GM19240 (cell line): ENCODE data around the gene LRRC23.

Experiments used
- DNase-seq: peaks from one replicate; pipeline ENCODE4 v3.0.0; 2011; ENCODE audit warnings: low spot score; ENCODE audit not compliant: insufficient read length

Gene LRRC23

GRCh38 chr12:6925239-6925539 is 20.6 kb downstream of the LRRC23 start:
- DNase-seq = no peak

GRCh38 chr12:6925540-6926279 is 21.1 kb downstream of the LRRC23 start:
- no peak for DNase-seq

GRCh38 chr12:6927379-6928021 is 22.9 kb downstream of the LRRC23 start, which contains the start of gene ATN1:
Gene ATN1 (plus strand): TSS chr12:6927959. CDS start chr12:6934002, 6,043 bp downstream.
- no peak for DNase-seq

- no peak for DNase-seq
Measured at GRCh38 chr12:6928022-6928702, 23.5 kb downstream of the LRRC23 start.

- no peak for DNase-seq
Measured at GRCh38 chr12:6928703-6929407, 24.2 kb downstream of the LRRC23 start.

GRCh38 chr12:6929466-6930452 is 25.1 kb downstream of the LRRC23 start:
- no peak for DNase-seq

- no peak for DNase-seq
Measured at GRCh38 chr12:6932766-6933165, 28.1 kb downstream of the LRRC23 start.

GRCh38 chr12:6934110-6934509 is 29.5 kb downstream of the LRRC23 start:
- DNase-seq = no peak

GRCh38 chr12:6935371-6936193 is 31.0 kb downstream of the LRRC23 start:
- DNase-seq = no peak

GRCh38 chr12:6936194-6936635 is 31.6 kb downstream of the LRRC23 start:
- DNase-seq = no peak

GRCh38 chr12:6936636-6937480 is 32.2 kb downstream of the LRRC23 start:
- DNase-seq = no peak

GRCh38 chr12:6937481-6938352 is 33.1 kb downstream of the LRRC23 start:
- peak; percentile 67 for DNase-seq

- DNase-seq = no peak
Measured at GRCh38 chr12:6938353-6939190, 34.0 kb downstream of the LRRC23 start.

- no peak for DNase-seq
Measured at GRCh38 chr12:6939191-6939540, 34.5 kb downstream of the LRRC23 start.

GRCh38 chr12:6941267-6941666 is 36.6 kb downstream of the LRRC23 start:
- no peak for DNase-seq

- DNase-seq = no peak
Measured at GRCh38 chr12:6941782-6942181, 37.2 kb downstream of the LRRC23 start.

- DNase-seq = no peak
Measured at GRCh38 chr12:6942331-6942665, 37.7 kb downstream of the LRRC23 start.
